Astrocyte (in vitro differentiated cells and primary cell): ENCODE results near the gene CAMK1D. TPM values are rescaled to one million over a fixed set of nuclear protein-coding genes. Genes with fewer than 3 reads are reported as not detected.

Experiments
- DNase-seq: peaks from one replicate; pipeline ENCODE4 v3.0.0-alpha.2; 2010; ENCODE audit warnings: low read depth
- FAIRE-seq: peaks from 2 replicates; lab custom pipeline; 2011; peaks lifted over from hg19 to GRCh38; lab: Jason Lieb, UNC
- H2AFZ ChIP-seq: 2 replicates; pipeline ENCODE4 v1.6.0; 2012; ENCODE audit warnings: low read depth, low read length, inconsistent platforms
- H3K27ac ChIP-seq: 2 replicates; pipeline ENCODE4 v1.5.1; 2011; ENCODE audit warnings: low read depth, low read length, inconsistent platforms
- H3K27me3 ChIP-seq: 2 replicates; pipeline ENCODE4 v1.6.0; 2011; ENCODE audit warnings: low read length, inconsistent platforms; ENCODE audit not compliant: insufficient read depth
- H3K36me3 ChIP-seq: 2 replicates; pipeline ENCODE4 v1.5.1; 2011; ENCODE audit warnings: low read length, inconsistent platforms; ENCODE audit not compliant: insufficient read depth
- H3K4me1 ChIP-seq: 2 replicates; pipeline ENCODE4 v1.5.1; 2011; ENCODE audit warnings: low read length, inconsistent platforms; ENCODE audit not compliant: insufficient read depth
- H3K4me2 ChIP-seq: 2 replicates; pipeline ENCODE4 v1.6.0; 2012; ENCODE audit warnings: low read length, inconsistent platforms
- H3K4me3 ChIP-seq: 2 replicates; pipeline ENCODE4 v1.5.1; 2011; ENCODE audit warnings: low read depth, mild to moderate bottlenecking, low read length, inconsistent platforms; ENCODE audit not compliant: insufficient read depth
- H3K79me2 ChIP-seq: 2 replicates; pipeline ENCODE4 v1.6.0; 2012; ENCODE audit warnings: mild to moderate bottlenecking, low read length, inconsistent platforms; ENCODE audit not compliant: insufficient read depth
- H3K9ac ChIP-seq: 2 replicates; pipeline ENCODE4 v1.6.0; 2012; ENCODE audit warnings: mild to moderate bottlenecking, low read length, inconsistent platforms
- H3K9me3 ChIP-seq: 2 replicates; pipeline ENCODE4 v1.5.1; 2012; ENCODE audit warnings: low read depth, mild to moderate bottlenecking, low read length, inconsistent platforms; ENCODE audit not compliant: insufficient read depth
- H4K20me1 ChIP-seq: 2 replicates; pipeline ENCODE4 v1.6.0; 2012; ENCODE audit warnings: low read length, inconsistent platforms; ENCODE audit not compliant: insufficient read depth
- H3K27ac Mint-ChIP-seq: one replicate; pipeline ENCODE4 v1.8.0; 2021; ENCODE audit warnings: mild to moderate bottlenecking, mixed read lengths; ENCODE audit not compliant: unreplicated experiment
- H3K27me3 Mint-ChIP-seq: one replicate; pipeline ENCODE4 v1.8.0; 2021; ENCODE audit warnings: low read depth, mixed read lengths; ENCODE audit not compliant: unreplicated experiment
- H3K36me3 Mint-ChIP-seq: one replicate; pipeline ENCODE4 v1.8.0; 2021; ENCODE audit warnings: low read depth, mixed read lengths; ENCODE audit not compliant: unreplicated experiment
- H3K4me1 Mint-ChIP-seq: one replicate; pipeline ENCODE4 v1.8.0; 2021; ENCODE audit warnings: low read depth, mixed read lengths; ENCODE audit not compliant: unreplicated experiment
- H3K4me3 Mint-ChIP-seq: one replicate; pipeline ENCODE4 v1.8.0; 2021; ENCODE audit warnings: mild to moderate bottlenecking, moderate library complexity, mixed read lengths; ENCODE audit not compliant: unreplicated experiment
- H3K9me3 Mint-ChIP-seq: one replicate; pipeline ENCODE4 v1.8.0; 2021; ENCODE audit warnings: mild to moderate bottlenecking, mixed read lengths; ENCODE audit not compliant: unreplicated experiment
- CTCF ChIP-seq: IDR thresholded peaks from 2 replicates; pipeline ENCODE4 v1.5.1; 2011; ENCODE audit warnings: low read depth, mild to moderate bottlenecking, inconsistent platforms, low read length, moderate library complexity; ENCODE audit not compliant: insufficient read depth
- EZH2 ChIP-seq: IDR thresholded peaks from 2 replicates; pipeline ENCODE4 v1.6.1; 2012; ENCODE audit warnings: mild to moderate bottlenecking, low read length, inconsistent platforms; ENCODE audit not compliant: insufficient read depth
- total RNA-seq: library from RNA; stranded (reverse); gene quantifications from 2 replicates; pipeline ENCODE4 v1.2.1, GENCODE V29; 2021

Gene CAMK1D
- total RNA-seq, 1 donor from 2014 or later: 23.6 TPM

DNA sequence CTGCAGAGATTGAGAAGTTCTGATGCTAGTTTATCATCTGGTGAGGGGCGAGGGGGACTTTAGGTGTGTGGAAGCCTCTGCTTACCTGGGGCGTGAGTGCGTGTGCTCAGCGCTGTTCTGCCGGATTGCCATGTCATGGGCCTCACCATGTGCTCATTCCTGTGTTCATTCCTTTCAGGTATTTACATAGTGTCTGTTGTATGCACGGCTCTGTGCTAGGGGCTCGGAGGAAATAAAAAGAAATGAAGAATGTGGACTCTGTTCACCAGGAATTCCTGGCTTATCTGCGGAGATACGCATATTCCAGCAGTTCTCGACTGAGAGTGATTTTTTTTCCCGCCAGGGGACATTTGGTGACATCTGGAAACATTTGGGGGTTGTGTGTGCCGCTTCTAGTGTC lies 152.0 kb downstream of the CAMK1D start:
- no peak overlapping the region for H3K9ac ChIP-seq

GRCh38 chr10:12501841-12502525 lies 152.6 kb downstream of the CAMK1D start:
- Histone ChIP-seq H3K9me3 (no peaks in the 10 kb centered on the region), H2AFZ (no peak overlapping the region), H3K4me2 (no peak overlapping the region), H3K36me3 (no peaks in the 10 kb centered on the region), H3K9ac (no peak overlapping the region), H3K27me3 (no peaks in the 10 kb centered on the region), H3K79me2 (peaks cover 22% of the 10 kb centered on the region), H3K4me1 (peaks cover 22% of the 10 kb centered on the region), H3K27ac (no peak overlapping the region), H4K20me1 (peaks cover 71% of the 10 kb centered on the region), H3K4me3 (no peak overlapping the region)
- Mint-ChIP-seq H3K27me3 (peaks cover 14% of the 10 kb centered on the region), H3K36me3 (peaks cover 6% of the 10 kb centered on the region), H3K4me3 (peak overlapping the region; percentile 45), H3K27ac (no peak overlapping the region), H3K4me1 (peaks cover 25% of the 10 kb centered on the region), H3K9me3 (no peaks in the 10 kb centered on the region)
- FAIRE-seq (no peak), DNase-seq (no peak)
- TF ChIP-seq CTCF (no peak), EZH2 (no peak)

More for the DNA sequence above, 152.0 kb downstream of the CAMK1D start:
- Histone ChIP-seq H3K27ac (no peak overlapping the region), H3K4me3 (no peak overlapping the region), H3K27me3 (no peaks in the 10 kb centered on the region), H4K20me1 (peaks cover 72% of the 10 kb centered on the region), H2AFZ (no peak overlapping the region), H3K36me3 (no peaks in the 10 kb centered on the region), H3K79me2 (peaks cover 22% of the 10 kb centered on the region), H3K4me1 (peaks cover 22% of the 10 kb centered on the region), H3K9me3 (no peaks in the 10 kb centered on the region), H3K4me2 (peak overlapping the region; percentile 22)
- TF ChIP-seq CTCF (no peak), EZH2 (no peak)
- H3K4me3 Mint-ChIP-seq: no peak overlapping the region
- DNase-seq (no peak), FAIRE-seq (no peak)
- H3K4me1 Mint-ChIP-seq: peaks cover 25% of the 10 kb centered on the region
- H3K27ac Mint-ChIP-seq: no peak overlapping the region
- peaks cover 6% of the 10 kb centered on the region for H3K36me3 Mint-ChIP-seq
- H3K27me3 Mint-ChIP-seq: peaks cover 14% of the 10 kb centered on the region
- H3K9me3 Mint-ChIP-seq: no peaks in the 10 kb centered on the region

DNA sequence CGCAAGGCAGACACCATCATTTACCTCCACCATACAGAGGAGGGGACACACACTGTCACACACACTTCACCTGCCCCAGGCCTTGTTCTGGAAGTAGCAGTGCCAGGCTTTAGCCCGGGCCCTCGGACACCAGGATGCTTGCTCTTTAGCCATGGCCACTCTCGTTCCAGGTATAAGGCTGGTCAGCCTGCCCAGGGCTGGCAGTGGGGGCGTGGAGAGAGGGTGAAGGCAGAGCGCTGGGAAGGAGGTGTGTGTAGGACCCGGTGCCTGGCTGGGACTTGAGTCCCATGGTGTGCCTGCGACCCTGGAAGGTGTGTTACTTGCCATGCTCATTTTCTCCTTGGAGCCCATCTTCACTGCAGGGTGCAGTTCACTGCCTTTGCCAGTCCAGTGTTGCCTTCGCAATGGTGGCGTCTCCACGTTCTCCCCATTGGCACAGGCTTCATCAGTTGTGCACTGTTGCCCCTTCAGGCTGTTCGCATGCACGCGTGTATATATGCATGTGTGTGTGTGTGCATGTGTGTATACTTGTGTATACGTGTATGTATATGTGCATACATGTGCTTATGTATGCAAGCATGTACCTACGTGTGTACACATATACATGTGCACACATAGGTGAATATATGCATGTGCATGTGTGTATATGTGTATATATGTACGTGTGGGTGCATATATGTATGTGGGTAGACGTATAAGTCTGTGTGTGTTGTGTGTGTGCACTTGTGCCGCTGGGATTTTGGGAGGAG lies 153.4 kb downstream of the CAMK1D start:
- H3K27me3 ChIP-seq: no peaks in the 10 kb centered on the region
- Mint-ChIP-seq H3K9me3 (no peaks in the 10 kb centered on the region), H3K4me3 (no peak overlapping the region), H3K36me3 (peaks cover 6% of the 10 kb centered on the region), H3K27me3 (peaks cover 14% of the 10 kb centered on the region), H3K27ac (no peak overlapping the region), H3K4me1 (peaks cover 26% of the 10 kb centered on the region)
- H3K9ac ChIP-seq: no peak overlapping the region
- H3K4me2 ChIP-seq: no peak overlapping the region
- peaks cover 73% of the 10 kb centered on the region for H4K20me1 ChIP-seq
- H3K4me3 ChIP-seq: no peak overlapping the region
- no peak for DNase-seq
- H3K36me3 ChIP-seq: no peaks in the 10 kb centered on the region
- H3K27ac ChIP-seq: no peak overlapping the region
- H3K9me3 ChIP-seq: no peaks in the 10 kb centered on the region
- no peak for TF ChIP-seq EZH2
- TF ChIP-seq CTCF: no peak
- FAIRE-seq: no peak
- H3K79me2 ChIP-seq: peaks cover 22% of the 10 kb centered on the region
- H3K4me1 ChIP-seq: peaks cover 22% of the 10 kb centered on the region
- no peak overlapping the region for H2AFZ ChIP-seq
